ENCODE data around the gene DIS3L2.

GRCh38 chr2:232029346-232029745, 67.8 kb downstream of the DIS3L2 start:
- TF ChIP-seq POLR2A (IDR thresholded peaks at IDR 0.05; ENCODE audit: control extremely low read depth in 1 of 2, low read depth in 2 of 2, low read length in 2 of 2) (no peak), TAF1 (IDR thresholded peaks at IDR 0.05; ENCODE audit: low read depth, low read length) (no peak), YY1 (IDR thresholded peaks at IDR 0.05; ENCODE audit: low read depth, low read length) (no peak), CTCF (IDR thresholded peaks at IDR 0.05; ENCODE audit: control extremely low read depth in 1 of 3, insufficient read depth in 1 of 3, low read depth in 1 of 3, low read length in 3 of 3) (no peak), GABPA (IDR thresholded peaks at IDR 0.05; ENCODE audit: borderline replicate concordance, insufficient read depth, low read length) (no peak), CEBPB (IDR thresholded peaks at IDR 0.05; ENCODE audit: low read depth, low read length) (no peak), JUND (IDR thresholded peaks at IDR 0.05; ENCODE audit: low read length) (no peak), TEAD4 (IDR thresholded peaks at IDR 0.05; ENCODE audit: low read depth, low read length) (no peak), KDM5A (IDR thresholded peaks at IDR 0.05; ENCODE audit: low read length) (no peak), JUN (IDR thresholded peaks at IDR 0.05; ENCODE audit: low read depth, low read length) (no peak)

Measured in H1 (cell line).